HepG2 (cell line): Measurements from ENCODE around the gene PLXNA4. TPM values are rescaled to one million over a fixed set of nuclear protein-coding genes. Genes with fewer than 3 reads are reported as not detected.

Experiments used
- ATAC-seq: fragments of 200-7000 bp; cut with Tn5 transposase; 3 replicates; pipeline ENCODE4 v1.9.1; 2020; ENCODE audit warnings: mild to moderate bottlenecking, moderate library complexity
- BruUV-seq: library from RNA; stranded (reverse); fragments of 400-500 nt; replicated peaks from 2 replicates; lab custom pipeline; 2021; lab: Mats Ljungman, UMichigan
- CTCF ChIA-PET: fragments of 300-600 bp; formaldehyde crosslinking; extraction: SDS; loops from one replicate; lab custom pipeline; 2021; ENCODE audit warnings: low total read pairs, inconsistent platforms, low intra/inter-chr PET ratio; lab: Yijun Ruan, JAX
- POLR2A ChIA-PET: fragments of 350-600 bp; sonication (Branson Sonifier 250); formaldehyde crosslinking; loops from one replicate; lab custom pipeline; 2020; ENCODE audit warnings: antibody characterized with exemption, inconsistent platforms; lab: Yijun Ruan, JAX
- DNase-seq: peaks from one replicate; pipeline ENCODE4 v3.0.0-alpha.2; 2015; ENCODE audit warnings: low spot score
- FAIRE-seq: peaks from 3 replicates; lab custom pipeline; 2011; peaks lifted over from hg19 to GRCh38; lab: Jason Lieb, UNC
- H2AFZ ChIP-seq: one replicate; pipeline ENCODE4 v1.6.1; 2011; ENCODE audit warnings: low read length, inconsistent platforms
- H3K27ac ChIP-seq: fragments of 300-600 bp; 3 replicates; pipeline ENCODE4 v1.8.0; 2011; ENCODE audit warnings: mixed run types, mild to moderate bottlenecking, mixed read lengths, low read length, inconsistent platforms; ENCODE audit not compliant: insufficient read depth; ENCODE audit errors: extremely low read length
- H3K27me3 ChIP-seq, 2 experiments: fragments of 200-600 bp in 1 of 2; 2 replicates in 1 of 2; 3 replicates in 1 of 2; pipeline versions ENCODE4 v1.6.0 to v1.8.0; 2011; ENCODE audit warnings: low read length in 2 of 2, mild to moderate bottlenecking in 2 of 2, moderate library complexity in 2 of 2, inconsistent platforms in 1 of 2; ENCODE audit not compliant: insufficient read depth in 2 of 2, control insufficient read depth in 1 of 2
- H3K36me3 ChIP-seq, 2 experiments: fragments of 200-600 bp in 1 of 2; replicated peaks in 1 of 2; 2 replicates in 1 of 2; 3 replicates in 1 of 2; pipeline versions ENCODE4 v1.5.1 to v1.8.0; 2011; ENCODE audit warnings: low read length in 2 of 2, inconsistent platforms in 1 of 2; ENCODE audit not compliant: insufficient read depth in 2 of 2, control insufficient read depth in 1 of 2
- H3K4me1 ChIP-seq: 2 replicates; pipeline ENCODE4 v1.5.1; 2012; ENCODE audit warnings: low read length, inconsistent platforms; ENCODE audit not compliant: insufficient read depth
- H3K4me2 ChIP-seq: 2 replicates; pipeline ENCODE4 v1.6.0; 2011; ENCODE audit warnings: low read depth, low read length, inconsistent platforms
- H3K4me3 ChIP-seq, 3 experiments: fragments of 200-600 bp in 1 of 3; sonication (generic), shearing (Covaris generic) in 1 of 3; replicated peaks in 1 of 3; 2 replicates each; pipeline ENCODE4 v1.5.1; 2011 to 2016; ENCODE audit warnings: low read length in 3 of 3, inconsistent platforms in 2 of 3, low read depth in 2 of 3, mild to moderate bottlenecking in 2 of 3, control low read depth in 1 of 3, mixed read lengths in 1 of 3; ENCODE audit not compliant: insufficient read depth in 1 of 3
- H3K79me2 ChIP-seq: one replicate; pipeline ENCODE4 v1.6.1; 2011; ENCODE audit warnings: low read length, inconsistent platforms; ENCODE audit not compliant: insufficient read depth
- H3K9ac ChIP-seq: 2 replicates; pipeline ENCODE4 v1.6.0; 2011; ENCODE audit warnings: mild to moderate bottlenecking, low read depth, low read length, inconsistent platforms; ENCODE audit not compliant: insufficient read depth
- H3K9me3 ChIP-seq: 2 replicates; pipeline ENCODE4 v1.5.1; 2012; ENCODE audit warnings: mild to moderate bottlenecking, low read length
- H4K20me1 ChIP-seq: 2 replicates; pipeline ENCODE4 v1.6.0; 2011; ENCODE audit warnings: inconsistent platforms, mild to moderate bottlenecking, low read length, moderate library complexity; ENCODE audit not compliant: insufficient read depth
- ARNT2 ChIP-seq: sonication (generic); formaldehyde crosslinking; IDR thresholded peaks from 2 replicates; pipeline ENCODE4 v1.8.0; 2022; ENCODE audit warnings: mild to moderate bottlenecking, low read depth, missing genetic modification reagents, moderate library complexity
- EZH2 ChIP-seq: conservative IDR thresholded peaks from 2 replicates; pipeline ENCODE4 v1.6.1; 2012; ENCODE audit warnings: mild to moderate bottlenecking, low read depth, low read length, moderate library complexity
- FOSL1 ChIP-seq: sonication (generic); formaldehyde crosslinking; IDR thresholded peaks from 2 replicates; pipeline ENCODE4 v1.9.0; 2021; ENCODE audit warnings: missing genetic modification reagents, borderline replicate concordance
- GZF1 ChIP-seq: sonication (generic); formaldehyde crosslinking; IDR thresholded peaks from 2 replicates; pipeline ENCODE4 v1.5.1; 2020; ENCODE audit warnings: mild to moderate bottlenecking, missing genetic modification reagents
- MAF1 ChIP-seq: sonication (generic); formaldehyde crosslinking; IDR thresholded peaks from 2 replicates; pipeline ENCODE4 v1.5.0; 2020; ENCODE audit warnings: missing genetic modification reagents, borderline replicate concordance
- MTA1 ChIP-seq: sonication (generic); formaldehyde crosslinking; IDR thresholded peaks from 2 replicates; pipeline ENCODE4 v1.4.0; 2020; ENCODE audit warnings: missing genetic modification reagents, mild to moderate bottlenecking, borderline replicate concordance
- RAD21 ChIP-seq: fragments of 450-650 bp; formaldehyde crosslinking; IDR thresholded peaks from 2 replicates; pipeline ENCODE4 v1.5.0; 2020; ENCODE audit warnings: mild to moderate bottlenecking
- RFX5 ChIP-seq: IDR thresholded peaks from 2 replicates; pipeline ENCODE4 v1.6.1; 2011; ENCODE audit warnings: low read depth, low read length, improper control_type of control experiment
- TRIM24 ChIP-seq: sonication (generic); formaldehyde crosslinking; IDR thresholded peaks from 2 replicates; pipeline ENCODE4 v1.8.0; 2022; ENCODE audit warnings: mild to moderate bottlenecking, missing genetic modification reagents
- XRCC5 ChIP-seq: fragments of 200-400 bp; formaldehyde crosslinking; optimal IDR thresholded peaks from 2 replicates; pipeline ENCODE3; 2017; ENCODE audit warnings: mild to moderate bottlenecking, low read length
- YEATS2 ChIP-seq: sonication (generic); formaldehyde crosslinking; IDR thresholded peaks from 2 replicates; pipeline ENCODE4 v1.4.0; 2020; ENCODE audit warnings: missing genetic modification reagents, borderline replicate concordance
- YY1 ChIP-seq: IDR thresholded peaks from 2 replicates; pipeline ENCODE4 v1.6.1; 2011; ENCODE audit warnings: low read length, low read depth, moderate library complexity, mild to moderate bottlenecking; ENCODE audit not compliant: insufficient read depth, insufficient replicate concordance
- ZFP90 ChIP-seq: sonication (generic); formaldehyde crosslinking; IDR thresholded peaks from 2 replicates; pipeline ENCODE4 v1.8.0; 2022; ENCODE audit warnings: missing genetic modification reagents, mild to moderate bottlenecking, inconsistent platforms, borderline replicate concordance
- ZNF138 ChIP-seq: sonication (generic); formaldehyde crosslinking; IDR thresholded peaks from 2 replicates; pipeline ENCODE4 v1.5.0; 2020; ENCODE audit warnings: mild to moderate bottlenecking, low read depth, missing genetic modification reagents
- ZNF567 ChIP-seq: sonication (generic); formaldehyde crosslinking; IDR thresholded peaks from 2 replicates; pipeline ENCODE4 v1.8.1; 2023; ENCODE audit warnings: mild to moderate bottlenecking, missing genetic modification reagents, borderline replicate concordance
- ZSCAN20 ChIP-seq: sonication (generic); formaldehyde crosslinking; IDR thresholded peaks from 2 replicates; pipeline ENCODE4 v1.4.0; 2020; ENCODE audit warnings: missing genetic modification reagents, mild to moderate bottlenecking, borderline replicate concordance
- WGBS: methylation state at CpG from one replicate; pipeline ENCODE4 v1.1.6; 2017; ENCODE audit warnings: low lambda C conversion rate; 5-methylcytosine and 5-hydroxymethylcytosine counted together
- in situ Hi-C: cut with HindIII; loops from 2 replicates; pipeline ENCODE4 v1.10.0; 2017; ENCODE audit warnings: low pct_unique_long_range_greater_than_20kb; ENCODE audit not compliant: extremely low pct_ligation_motif_present
- intact Hi-C: fragments of 100-400 bp; cut with micrococcal nuclease; formaldehyde crosslinking; loops from one replicate; pipeline ENCODE4 v1.10.0; 2022; ENCODE audit not compliant: unreplicated experiment
- polyA plus RNA-seq, 8 experiments: library from polyadenylated mRNA; depleted of rRNA in 3 of 8; stranded (reverse) in 7 of 8; unstranded in 1 of 8; fragments of >200 nt; fragmentation: Illumina TruSeq in 4 of 8; extraction: Trizol in 4 of 8; gene quantifications; 2 replicates each; pipeline versions ENCODE4 v1.2.1 to v1.2.3, GENCODE V29; 2011 to 2016; ENCODE audit warnings: low read depth in 4 of 8, missing spikeins in 1 of 8, mixed read lengths in 1 of 8; ENCODE audit not compliant: insufficient read depth in 1 of 8
- total RNA-seq, 5 experiments: library from RNA; depleted of rRNA; stranded (reverse); fragments of >200 nt; fragmentation: Illumina TruSeq; extraction: Trizol; gene quantifications; 2 replicates each; pipeline ENCODE4 v1.2.3, GENCODE V29; 2016; ENCODE audit warnings: low read depth in 1 of 5
- TF ChIP-seq, protein P1 (sequence below): sonication (generic); formaldehyde crosslinking; IDR thresholded peaks from 2 replicates; pipeline ENCODE4 v1.8.1; 2022; ENCODE audit warnings: mild to moderate bottlenecking, missing genetic modification reagents
- TF ChIP-seq, protein P2 (sequence below): sonication (generic); formaldehyde crosslinking; IDR thresholded peaks from 2 replicates; pipeline ENCODE4 v1.8.0; 2022; ENCODE audit warnings: low read depth, missing genetic modification reagents

The PLXNA4 gene
- total and polyA plus RNA-seq, 2 of the 13 experiments (the other 11 are each of a cell fraction or from before 2014, with no cell fraction given), result 0.01 to 0.04 TPM

DNA sequence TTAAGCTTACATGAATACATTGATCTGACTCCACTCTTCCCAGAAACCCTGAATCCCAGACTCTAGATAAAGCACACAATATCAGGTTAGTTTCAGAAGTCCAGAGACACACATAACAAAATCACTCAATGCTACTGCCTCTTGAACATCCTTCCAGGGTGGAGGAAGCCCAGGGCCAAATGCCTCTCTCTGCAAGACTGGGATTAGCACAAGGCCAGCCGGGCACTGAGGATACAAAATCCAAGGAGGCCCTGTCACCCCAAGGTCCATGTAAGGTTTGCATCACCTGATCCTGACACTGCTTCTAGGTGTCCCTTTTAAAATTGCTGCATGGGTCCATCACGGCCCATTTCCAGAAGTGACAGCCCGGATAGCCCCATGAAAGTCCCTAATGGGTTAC lies 2.6 kb upstream of the PLXNA4 start:
- FAIRE-seq (no peak), DNase-seq (no peak), ATAC-seq (no peak)
- POLR2A ChIA-PET, result no interaction called here
- no TSS peak for BruUV-seq
- no peak overlapping the region for H2AFZ ChIP-seq
- no peaks in the 10 kb centered on the region for H3K36me3 ChIP-seq
- H3K9ac ChIP-seq, result no peak overlapping the region
- H4K20me1 ChIP-seq, result no peaks in the 10 kb centered on the region
- no peaks in the 10 kb centered on the region for H3K79me2 ChIP-seq
- TF ChIP-seq MTA1 (CRISPR knock-in tag) (no peak), ZNF567 (CRISPR knock-in tag) (no peak), ZSCAN20 (CRISPR knock-in tag) (no peak), RFX5 (no peak), XRCC5 (no peak)
- H3K27me3 ChIP-seq, result peaks cover 12 to 48% of the 10 kb centered on the region in 2 experiments
- intact Hi-C loops, result no loop called here
- H3K9me3 ChIP-seq, result no peaks in the 10 kb centered on the region
- no peak overlapping the region for H3K4me2 ChIP-seq
- CTCF ChIA-PET, result no interaction called here
- no peaks in the 10 kb centered on the region for H3K4me1 ChIP-seq
- H3K27ac ChIP-seq, result no peak overlapping the region
- 4% methylated on average over 3 of the region's 3 CpGs for WGBS
- in situ Hi-C loops, result loop anchor here (5.0 kb wide), 1 partner anchor 632 kb away; no protein-coding TSS in a partner anchor
- no peak overlapping the region for H3K4me3 ChIP-seq

DNA sequence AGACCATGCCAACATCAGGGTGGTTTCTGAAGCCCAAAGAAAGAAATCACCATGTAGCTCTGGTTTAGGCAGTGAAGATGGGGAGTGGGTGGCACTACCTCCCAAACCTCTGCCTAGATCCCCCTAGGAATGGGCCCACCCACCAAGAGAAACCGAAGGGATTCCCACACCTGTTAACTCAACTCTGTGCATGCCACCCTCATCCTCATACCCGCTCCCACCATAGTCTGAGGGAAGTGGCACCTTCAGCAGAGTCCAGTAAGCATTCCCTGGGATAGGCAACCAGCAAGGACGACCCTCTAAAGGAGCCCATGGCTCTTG lies 1.7 kb upstream of the PLXNA4 start:
- DNase-seq (no peak), ATAC-seq (no peak), FAIRE-seq (no peak)
- TF ChIP-seq ZNF138 (CRISPR knock-in tag) (no peak), ZFP90 (CRISPR knock-in tag) (no peak), MAF1 (CRISPR knock-in tag) (no peak), FOSL1 (CRISPR knock-in tag) (no peak), EZH2 (no peak), YEATS2 (CRISPR knock-in tag) (no peak), YY1 (no peak), ARNT2 (CRISPR knock-in tag) (no peak), GZF1 (no peak), RAD21 (CRISPR knock-in tag) (no peak), TRIM24 (CRISPR knock-in tag) (no peak)
- TF ChIP-seq, protein P1, sequence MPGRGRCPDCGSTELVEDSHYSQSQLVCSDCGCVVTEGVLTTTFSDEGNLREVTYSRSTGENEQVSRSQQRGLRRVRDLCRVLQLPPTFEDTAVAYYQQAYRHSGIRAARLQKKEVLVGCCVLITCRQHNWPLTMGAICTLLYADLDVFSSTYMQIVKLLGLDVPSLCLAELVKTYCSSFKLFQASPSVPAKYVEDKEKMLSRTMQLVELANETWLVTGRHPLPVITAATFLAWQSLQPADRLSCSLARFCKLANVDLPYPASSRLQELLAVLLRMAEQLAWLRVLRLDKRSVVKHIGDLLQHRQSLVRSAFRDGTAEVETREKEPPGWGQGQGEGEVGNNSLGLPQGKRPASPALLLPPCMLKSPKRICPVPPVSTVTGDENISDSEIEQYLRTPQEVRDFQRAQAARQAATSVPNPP (CRISPR knock-in tag), result no peak
- TF ChIP-seq, protein P2, sequence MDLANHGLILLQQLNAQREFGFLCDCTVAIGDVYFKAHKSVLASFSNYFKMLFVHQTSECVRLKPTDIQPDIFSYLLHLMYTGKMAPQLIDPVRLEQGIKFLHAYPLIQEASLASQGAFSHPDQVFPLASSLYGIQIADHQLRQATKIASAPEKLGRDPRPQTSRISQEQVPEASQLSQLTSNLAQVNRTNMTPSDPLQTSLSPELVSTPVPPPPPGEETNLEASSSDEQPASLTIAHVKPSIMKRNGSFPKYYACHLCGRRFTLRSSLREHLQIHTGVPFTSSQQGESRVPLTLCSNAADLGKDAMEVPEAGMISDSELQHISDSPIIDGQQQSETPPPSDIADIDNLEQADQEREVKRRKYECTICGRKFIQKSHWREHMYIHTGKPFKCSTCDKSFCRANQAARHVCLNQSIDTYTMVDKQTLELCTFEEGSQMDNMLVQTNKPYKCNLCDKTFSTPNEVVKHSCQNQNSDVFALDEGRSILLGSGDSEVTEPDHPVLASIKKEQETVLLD, result no peak
- no peaks in the 10 kb centered on the region for H3K9me3 ChIP-seq
- ChIA-PET POLR2A (no interaction called here), CTCF (no interaction called here)
- H4K20me1 ChIP-seq, result no peaks in the 10 kb centered on the region
- intact Hi-C loops (no loop called here), in situ Hi-C loops (loop anchor here (5.0 kb wide), 1 partner anchor 631 kb away; no protein-coding TSS in a partner anchor)
- H3K4me2 ChIP-seq, result no peak overlapping the region
- no peaks in the 10 kb centered on the region for H3K36me3 ChIP-seq
- BruUV-seq, result no TSS peak
- no peak overlapping the region for H2AFZ ChIP-seq
- no peak overlapping the region for H3K9ac ChIP-seq
- no peaks in the 10 kb centered on the region for H3K79me2 ChIP-seq
- WGBS, result 0% methylated on average over 2 of the region's 3 CpGs
- no peaks in the 10 kb centered on the region for H3K4me1 ChIP-seq
- no peak overlapping the region for H3K27ac ChIP-seq
- no peak overlapping the region for H3K4me3 ChIP-seq
- H3K27me3 ChIP-seq, result peaks cover 12 to 55% of the 10 kb centered on the region in 2 experiments
